Activated CD8-positive, alpha-beta memory T cell treated with anti-CD3 and anti-CD28 coated beads for 36 hours (primary cell): Measurements from ENCODE around the gene ZNF692. TPM values are rescaled to one million over a fixed set of nuclear protein-coding genes. Genes with fewer than 3 reads are reported as not detected.
"Not testable (repeated sequence)": the region's sequence is repeated elsewhere in the genome, so short reads cannot be mapped to it uniquely, and the experiment has no call there.

Source experiments
- CTCF ChIA-PET: fragments of 350-600 bp; sonication (Branson Sonifier 250); formaldehyde crosslinking; loops from one replicate; lab custom pipeline; 2021; ENCODE audit warnings: antibody characterized with exemption; lab: Charles Lee
- POLR2A ChIA-PET: fragments of 350-600 bp; sonication (Branson Sonifier 250); formaldehyde crosslinking; loops from one replicate; lab custom pipeline; 2021; ENCODE audit warnings: antibody characterized with exemption; lab: Charles Lee
- total RNA-seq, 2 experiments: library from RNA; stranded (reverse); gene quantifications; one replicate each; pipeline ENCODE4 v1.2.3, GENCODE V29; 2021

ZNF692 gene
- 10 to 100 TPM; 69.4 to 75.9 TPM for total RNA-seq

GRCh38 chr1:248858891-248859889 lies at the start of gene ZNF692:
Gene ZNF692, minus strand, starts transcription at chr1:248859085. Its CDS starts 776 bp downstream, at chr1:248858309.
- ChIA-PET POLR2A (interaction anchor here (0.5 to 2.4 kb wide), 8 partner anchors 9 to 47 kb away, joined by 3 to 23 read pairs (median 4); partner anchors contain the start of genes SH3BP5L and ZNF672), CTCF (interaction anchor here (0.6 to 2.6 kb wide), 10 partner anchors 9 to 65 kb away, joined by 3 to 17 read pairs (median 4); partner anchors contain the start of genes SH3BP5L and ZNF672)

GRCh38 chr1:248906753-248907661 lies 48.1 kb upstream of the ZNF692 start:
- CTCF ChIA-PET = interaction anchor here (0.9 kb wide), 1 partner anchor 20 kb away, joined by 3 read pairs; no protein-coding TSS in a partner anchor
- POLR2A ChIA-PET = interaction anchor here (1.1 kb wide), 1 partner anchor 48 kb away, joined by 4 read pairs; the partner anchor contains the start of gene ZNF692

GRCh38 chr1:248906009-248906752 lies 47.3 kb upstream of the ZNF692 start, which contains the start of gene PGBD2:
Gene PGBD2, plus strand, starts transcription at chr1:248906235. Its CDS starts 7,628 bp downstream, at chr1:248913863.
- ChIA-PET CTCF (interaction anchor here (0.9 kb wide), 1 partner anchor 21 kb away, joined by 3 read pairs; no protein-coding TSS in a partner anchor), POLR2A (interaction anchor here (1.0 to 1.1 kb wide), 2 partner anchors 47 to 80 kb away, joined by 3 to 4 read pairs; partner anchors contain the start of genes SH3BP5L and ZNF692)

- POLR2A ChIA-PET = interaction anchor here (0.6 to 1.0 kb wide), 2 partner anchors 80 to 1997 kb away, joined by 3 read pairs; partner anchors contain the start of gene SH3BP5L
These were observed 46.8 kb upstream of the ZNF692 start for GRCh38 chr1:248905662-248906008.

GRCh38 chr1:248904437-248905216 lies 45.7 kb upstream of the ZNF692 start:
- CTCF ChIA-PET = interaction anchor here (1.5 kb wide), 1 partner anchor 21 kb away, joined by 3 read pairs; no protein-coding TSS in a partner anchor
- POLR2A ChIA-PET = no interaction called here

More at GRCh38 chr1:248905662-248906008, 46.8 kb upstream of the ZNF692 start:
- CTCF ChIA-PET = no interaction called here

GRCh38 chr1:248901578-248901977 lies 42.7 kb upstream of the ZNF692 start:
- CTCF ChIA-PET = no interaction called here

GRCh38 chr1:248900637-248901036 lies 41.8 kb upstream of the ZNF692 start:
- POLR2A ChIA-PET = no interaction called here
- CTCF ChIA-PET = no interaction called here

More at GRCh38 chr1:248901578-248901977, 42.7 kb upstream of the ZNF692 start:
- POLR2A ChIA-PET = no interaction called here

- ChIA-PET POLR2A (no interaction called here), CTCF (no interaction called here)
These were observed 38.8 kb upstream of the ZNF692 start for GRCh38 chr1:248897412-248898337.

- ChIA-PET CTCF (no interaction called here), POLR2A (no interaction called here)
These were observed 36.0 kb upstream of the ZNF692 start for GRCh38 chr1:248894837-248895236.

GRCh38 chr1:248892590-248892989 lies 33.7 kb upstream of the ZNF692 start:
- POLR2A ChIA-PET = no interaction called here
- CTCF ChIA-PET = no interaction called here

GRCh38 chr1:248891758-248892157 lies 32.9 kb upstream of the ZNF692 start:
- CTCF ChIA-PET = no interaction called here
- POLR2A ChIA-PET = no interaction called here

GRCh38 chr1:248890549-248891498 lies 31.9 kb upstream of the ZNF692 start:
- CTCF ChIA-PET = no interaction called here
- POLR2A ChIA-PET = no interaction called here

GRCh38 chr1:248889914-248890243 lies 31.0 kb upstream of the ZNF692 start:
- CTCF ChIA-PET, POLR2A ChIA-PET: not testable (repeated sequence)

GRCh38 chr1:248886237-248886895 lies 27.5 kb upstream of the ZNF692 start:
- ChIA-PET CTCF (interaction anchor here (1.0 kb wide), 1 partner anchor 12 kb away, joined by 3 read pairs; no protein-coding TSS in a partner anchor), POLR2A (interaction anchor here (0.6 to 1.5 kb wide), 2 partner anchors 12 to 36 kb away, joined by 3 to 4 read pairs; no protein-coding TSS in a partner anchor)

GRCh38 chr1:248885646-248886045 lies 26.8 kb upstream of the ZNF692 start:
- ChIA-PET CTCF (no interaction called here), POLR2A (interaction anchor here (1.5 kb wide), 1 partner anchor 12 kb away, joined by 4 read pairs; no protein-coding TSS in a partner anchor)
